HG03175 (cell line): ENCODE measurements around the gene KLHL22.
"Not testable (repeated sequence)": the region's sequence is repeated elsewhere in the genome, so short reads cannot be mapped to it uniquely, and the experiment has no call there.

Source experiments
- ATAC-seq: cut with Tn5 transposase; IDR thresholded peaks from one replicate; pipeline ENCODE4 v1.9.1; 2021; ENCODE audit warnings: mild to moderate bottlenecking, moderate library complexity; ENCODE audit not compliant: unreplicated experiment

KLHL22 gene

GRCh38 chr22:20423906-20424551, 71.6 kb downstream of the KLHL22 start:
- no peak for ATAC-seq

GRCh38 chr22:20423008-20423905, 72.3 kb downstream of the KLHL22 start:
- ATAC-seq: no peak

DNA sequence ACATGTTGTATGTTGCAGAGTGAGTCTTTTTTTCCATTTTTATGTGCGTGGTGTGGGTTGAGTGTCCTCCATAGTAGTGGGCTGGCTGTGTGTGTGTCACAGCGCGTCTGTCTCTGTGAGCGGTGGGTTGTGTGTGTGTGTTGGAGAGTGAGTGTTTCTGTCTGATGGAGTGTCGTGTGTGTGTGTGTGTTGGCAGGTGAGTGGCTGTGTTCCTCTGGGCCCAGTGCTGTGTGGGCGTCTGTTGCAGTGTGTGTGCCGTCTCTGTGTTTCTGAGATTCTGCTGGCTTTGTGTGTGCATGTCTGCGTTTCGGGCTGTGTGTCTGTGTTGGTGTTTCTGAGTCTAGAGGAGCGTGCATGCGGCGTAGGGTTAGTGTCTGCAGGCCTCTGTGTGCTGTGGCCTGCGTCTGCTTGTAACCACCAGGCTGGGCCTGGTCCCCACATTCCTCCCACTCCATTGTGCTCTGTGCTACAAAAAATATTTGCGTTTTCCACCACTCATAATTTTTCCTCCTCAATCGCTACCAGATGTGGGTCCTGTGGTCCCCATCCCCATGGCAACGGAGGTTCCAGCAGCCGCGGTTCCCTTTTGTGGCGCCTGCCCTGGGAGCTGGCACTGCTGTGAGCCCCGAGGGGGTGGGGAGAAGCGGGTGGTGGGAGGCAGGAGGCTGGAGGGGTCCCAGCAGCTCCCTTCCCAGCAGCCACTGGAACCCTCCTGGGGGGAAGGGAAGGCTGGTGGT, 73.2 kb downstream of the KLHL22 start:
- ATAC-seq: no peak

GRCh38 chr22:20421507-20421874, 74.1 kb downstream of the KLHL22 start:
- no peak for ATAC-seq

DNA sequence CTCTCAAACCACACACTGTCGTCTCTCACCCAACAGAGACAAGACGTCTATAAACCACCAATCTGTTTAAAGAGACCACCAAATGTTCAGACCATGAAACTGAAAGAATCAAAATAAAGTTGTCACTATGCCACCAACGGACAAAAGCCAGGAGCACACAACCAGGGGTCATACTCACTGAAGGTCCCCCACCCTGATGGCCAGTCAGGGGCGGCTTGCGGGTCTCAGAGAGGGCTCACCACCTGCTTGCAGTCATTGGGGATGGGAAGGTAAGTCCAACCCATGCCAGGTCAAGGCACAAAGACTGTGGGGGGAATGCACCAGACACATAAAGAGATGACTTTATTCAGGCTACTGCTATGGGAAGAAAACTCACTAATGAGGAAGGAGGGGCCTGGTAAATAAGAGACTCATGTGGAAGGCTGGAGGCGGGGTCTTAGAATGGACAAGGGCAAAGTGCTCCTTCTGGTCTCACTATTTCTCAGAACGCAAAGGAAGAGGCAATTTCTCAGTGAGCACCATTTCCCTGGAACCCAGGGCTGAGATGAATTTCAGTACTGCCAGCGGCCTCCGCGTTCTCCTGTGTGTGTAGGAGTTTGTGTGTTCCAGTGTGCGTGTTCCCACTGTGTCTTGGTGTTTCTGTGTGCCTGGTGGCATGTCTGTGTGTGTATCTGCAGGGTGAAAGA, 75.3 kb downstream of the KLHL22 start:
- ATAC-seq: no peak

DNA sequence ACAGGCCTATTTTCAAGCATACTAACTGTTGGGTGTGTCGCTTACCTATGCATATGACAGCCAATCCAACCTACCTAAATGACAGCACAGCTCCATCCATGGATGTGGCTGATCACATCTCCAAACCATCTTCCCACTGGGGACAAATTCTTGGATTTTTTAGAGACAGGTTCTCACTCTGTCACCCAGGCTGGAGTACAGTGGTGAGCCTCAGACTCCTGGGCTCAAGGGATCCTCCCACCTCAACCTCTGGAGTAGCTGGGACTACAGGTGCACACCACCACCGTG, 76.0 kb downstream of the KLHL22 start:
- ATAC-seq: no peak

DNA sequence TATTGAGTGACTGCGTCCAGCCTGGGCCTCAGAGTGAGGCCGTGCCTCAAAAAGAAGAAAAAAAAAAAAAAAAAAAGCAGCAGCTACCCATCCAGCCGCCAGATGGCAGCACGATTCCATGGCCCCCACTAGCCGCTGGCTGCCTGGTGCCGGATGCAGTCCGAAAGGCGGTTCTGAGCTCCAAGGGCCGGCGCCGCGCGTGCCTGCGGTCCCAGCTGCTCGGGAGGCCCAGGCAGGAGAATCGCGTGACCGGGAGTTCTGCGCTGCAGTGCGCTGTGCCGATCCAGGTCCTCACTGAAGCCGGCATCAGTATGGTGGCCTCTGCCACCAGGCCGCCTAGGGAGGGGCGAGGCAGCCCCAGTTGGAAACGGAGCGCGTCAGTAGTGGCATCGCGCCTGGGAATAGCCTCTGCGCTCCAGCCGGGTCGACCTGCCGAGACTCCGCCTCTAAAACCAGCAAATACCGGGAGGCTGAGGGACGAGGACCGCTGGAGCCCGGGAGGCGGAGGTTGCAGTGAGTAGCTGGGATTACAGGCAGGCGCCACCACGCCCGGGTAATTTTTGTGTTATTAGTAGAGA, 77.3 kb downstream of the KLHL22 start:
- ATAC-seq: no peak

DNA sequence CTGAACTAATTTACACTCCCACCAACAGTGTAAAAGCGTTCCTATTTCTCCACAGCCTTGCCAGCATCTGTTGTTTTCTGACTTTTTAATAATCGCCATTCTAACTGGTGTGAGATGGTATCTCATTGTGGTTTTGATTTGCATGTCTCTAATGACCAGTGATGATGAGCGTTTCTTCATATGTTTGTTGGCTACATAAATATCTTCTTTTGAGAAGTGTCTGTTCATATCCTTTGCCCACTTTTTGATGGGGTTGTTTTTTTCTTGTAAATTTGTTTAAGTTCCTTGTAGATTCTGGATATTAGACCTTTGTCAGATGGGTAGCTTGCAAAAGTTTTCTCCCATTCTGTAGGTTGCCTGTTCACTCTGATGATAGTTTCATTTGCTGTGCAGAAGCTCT, 79.9 kb downstream of the KLHL22 start:
- not testable (repeated sequence) for ATAC-seq

- ATAC-seq: not testable (repeated sequence)
Measured at GRCh38 chr22:20415241-20415640, 80.4 kb downstream of the KLHL22 start.

DNA sequence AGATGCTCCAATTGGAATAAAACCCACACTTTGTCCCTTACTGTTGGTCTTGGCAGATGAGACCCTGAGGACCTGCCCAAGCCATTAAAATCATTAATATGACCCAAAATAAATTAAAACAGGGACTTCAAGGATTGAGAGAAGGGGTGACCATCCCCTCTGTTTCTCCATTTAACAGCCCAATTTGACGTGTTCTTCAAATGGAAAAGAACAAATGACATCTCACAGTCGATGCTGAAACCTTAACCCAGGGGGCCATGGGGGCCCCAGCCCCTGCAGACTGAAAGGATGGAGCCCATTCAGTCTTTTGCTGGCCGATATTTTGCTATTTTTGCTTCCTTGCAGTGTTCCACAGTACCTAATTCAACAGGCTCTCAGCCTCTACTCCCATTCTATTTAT, 81.1 kb downstream of the KLHL22 start:
- no peak for ATAC-seq

DNA sequence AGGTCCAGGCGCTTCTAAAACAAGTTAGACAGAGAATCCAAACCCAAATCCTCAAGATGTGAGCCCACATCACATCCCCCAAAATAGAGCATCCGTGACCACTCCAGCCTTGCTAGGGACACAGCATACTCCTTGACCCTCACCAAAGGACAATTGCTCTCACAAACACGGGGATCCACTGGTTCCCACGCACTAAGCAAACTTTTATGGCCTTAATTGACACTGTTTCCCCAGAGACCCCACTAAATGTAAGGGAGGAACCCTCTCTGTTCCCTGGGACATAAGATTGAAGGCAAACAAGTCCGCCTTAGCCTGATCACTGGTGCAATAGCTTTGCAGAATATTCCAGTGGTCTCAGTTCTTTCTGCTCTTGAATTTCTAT, 81.5 kb downstream of the KLHL22 start:
- ATAC-seq: no peak

- no peak for ATAC-seq
Measured at GRCh38 chr22:20413217-20414058, 82.2 kb downstream of the KLHL22 start.

- ATAC-seq: no peak
Measured at GRCh38 chr22:20412474-20413216, 83.0 kb downstream of the KLHL22 start.

DNA sequence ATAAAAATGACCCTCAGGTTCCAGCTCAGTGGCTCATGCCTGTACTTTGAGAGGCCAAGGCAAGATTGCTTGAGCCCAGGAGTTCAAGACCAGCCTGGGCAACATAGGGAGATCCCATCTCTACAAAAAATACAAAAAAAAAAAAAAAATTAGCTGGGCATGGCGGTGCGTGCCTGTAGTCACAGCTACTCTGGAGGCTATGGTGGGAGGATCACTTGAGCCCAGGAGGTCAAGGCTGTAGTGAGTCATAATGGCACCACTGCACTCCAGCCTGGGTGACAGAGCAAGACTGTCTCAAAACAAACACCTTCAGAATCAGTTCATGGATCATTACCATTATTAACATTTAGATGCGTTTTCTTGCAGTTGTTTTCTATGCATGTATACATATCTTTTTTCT, 86.2 kb downstream of the KLHL22 start:
- not testable (repeated sequence) for ATAC-seq

- no peak for ATAC-seq
Measured at GRCh38 chr22:20408891-20409290, 86.7 kb downstream of the KLHL22 start.

DNA sequence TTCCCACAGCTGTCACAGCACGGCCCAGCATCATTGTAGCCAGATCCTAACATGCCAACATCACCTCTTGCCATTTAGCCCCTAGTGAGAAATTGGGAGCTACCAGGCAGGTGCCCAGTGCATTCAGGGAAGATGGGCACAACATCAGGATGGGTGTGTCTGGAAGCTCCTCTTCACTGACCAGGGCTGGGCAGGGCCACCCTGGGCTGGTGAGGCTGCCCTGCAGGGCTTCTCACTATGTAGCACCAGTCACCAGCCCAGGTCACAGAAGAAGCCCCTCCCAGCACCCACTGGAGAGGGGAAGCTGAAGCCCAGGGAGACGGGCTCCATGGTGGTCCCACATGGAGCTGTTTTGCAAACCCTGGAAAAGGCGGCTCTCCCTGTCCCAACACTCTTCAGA, 87.8 kb downstream of the KLHL22 start:
- ATAC-seq: no peak

DNA sequence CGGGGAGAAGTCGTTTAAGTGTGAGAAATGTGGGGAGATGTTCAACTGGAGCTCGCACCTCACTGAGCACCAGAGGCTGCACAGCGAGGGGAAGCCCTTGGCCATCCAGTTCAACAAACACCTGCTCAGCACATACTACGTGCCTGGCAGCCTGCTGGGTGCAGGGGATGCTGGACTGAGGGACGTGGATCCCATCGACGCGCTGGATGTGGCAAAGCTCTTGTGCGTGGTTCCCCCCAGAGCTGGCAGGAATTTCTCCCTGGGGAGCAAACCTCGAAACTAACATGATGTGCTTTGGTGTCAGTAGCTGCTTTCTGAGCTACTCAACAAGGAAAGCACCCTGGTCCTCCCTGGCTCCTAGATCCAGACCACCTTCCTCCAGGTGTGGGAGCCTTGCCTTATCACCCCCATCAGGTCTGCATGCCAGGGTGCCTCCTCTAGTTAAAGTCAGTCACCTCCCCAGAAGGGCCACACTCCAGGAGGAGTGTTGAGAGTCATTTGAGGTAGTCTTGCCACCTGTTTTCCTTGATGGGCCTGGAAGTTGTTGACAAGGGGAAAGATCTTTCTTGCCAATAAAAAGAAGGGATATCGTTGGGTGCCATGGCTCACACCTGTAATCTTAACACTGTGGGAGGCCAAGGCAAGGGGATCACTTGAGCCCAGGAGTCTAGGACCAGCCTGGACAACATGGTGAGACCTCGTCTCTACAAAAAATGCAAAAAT, 88.7 kb downstream of the KLHL22 start:
- ATAC-seq: no peak

DNA sequence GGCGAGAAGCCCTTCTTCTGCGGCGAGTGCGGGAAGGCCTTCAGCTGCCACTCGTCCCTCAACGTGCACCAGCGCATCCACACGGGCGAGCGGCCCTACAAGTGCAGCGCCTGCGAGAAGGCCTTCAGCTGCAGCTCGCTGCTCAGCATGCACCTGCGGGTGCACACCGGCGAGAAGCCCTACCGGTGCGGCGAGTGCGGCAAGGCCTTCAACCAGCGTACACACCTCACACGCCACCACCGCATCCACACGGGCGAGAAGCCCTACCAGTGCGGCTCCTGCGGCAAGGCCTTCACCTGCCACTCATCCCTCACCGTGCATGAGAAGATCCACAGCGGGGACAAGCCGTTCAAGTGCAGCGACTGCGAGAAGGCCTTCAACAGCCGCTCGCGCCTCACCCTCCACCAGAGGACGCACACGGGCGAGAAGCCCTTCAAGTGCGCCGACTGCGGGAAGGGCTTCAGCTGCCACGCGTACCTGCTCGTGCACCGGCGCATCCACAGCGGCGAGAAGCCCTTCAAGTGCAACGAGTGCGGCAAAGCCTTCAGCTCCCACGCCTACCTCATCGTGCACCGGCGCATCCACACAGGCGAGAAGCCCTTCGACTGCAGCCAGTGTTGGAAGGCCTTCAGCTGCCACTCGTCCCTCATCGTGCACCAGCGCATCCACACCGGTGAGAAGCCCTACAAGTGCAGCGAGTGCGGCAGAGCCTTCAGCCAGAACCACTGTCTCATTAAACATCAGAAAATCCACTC, 89.5 kb downstream of the KLHL22 start:
- ATAC-seq: no peak
